Motor neuron (in vitro differentiated cells): ENCODE measurements around the gene C12orf56. TPM values are rescaled to one million over a fixed set of nuclear protein-coding genes. Genes with fewer than 3 reads are reported as not detected.

Experiments
- ATAC-seq, 8 experiments: fragments of 200-7000 bp; cut with Tn5 transposase; replicated peaks in 6 of 8; 2 replicates each; pipeline ENCODE4 v1.8.0; 2021; ENCODE audit warnings: mild to moderate bottlenecking in 8 of 8, moderate library complexity in 8 of 8
- H3K27ac ChIP-seq, 2 donors: fragments of 250-450 bp; sonication (Bioruptor Pico); 2 replicates each; pipeline ENCODE4 v1.9.0; 2021; ENCODE audit warnings: antibody characterized with exemption in 2 of 2, mild to moderate bottlenecking in 2 of 2, moderate library complexity in 1 of 2
- H3K4me1 ChIP-seq, 2 donors: fragments of 250-450 bp; sonication (Bioruptor Pico); replicated peaks in 1 of 2; 2 replicates each; pipeline ENCODE4 v1.6.1; 2021; ENCODE audit warnings: antibody characterized with exemption in 2 of 2, mild to moderate bottlenecking in 2 of 2, moderate library complexity in 1 of 2
- H3K4me3 ChIP-seq, 5 donors: fragments of 250-450 bp; sonication (Bioruptor Pico); 2 replicates each; pipeline ENCODE4 v1.9.0; 2021; ENCODE audit warnings: antibody characterized with exemption in 5 of 5, mild to moderate bottlenecking in 5 of 5, moderate library complexity in 4 of 5
- WGBS, 10 experiments: fragments of 450-650 bp; shearing (Covaris generic); methylation state at CpG; one replicate each; pipeline ENCODE4 v1.0.0; 2022; 5-methylcytosine and 5-hydroxymethylcytosine counted together
- in situ Hi-C, 9 experiments: fragments of 400-800 bp; cut with MboI; loops; one replicate each; pipeline ENCODE4 v1.15.0; 2021; ENCODE audit warnings: low sequenced_read_pairs in 9 of 9, low pct_unique_long_range_greater_than_20kb in 2 of 9; ENCODE audit not compliant: unreplicated experiment in 9 of 9
- total RNA-seq, 8 experiments: library from RNA; unstranded; fragments of 300-600 nt; gene quantifications; 2 replicates each; pipeline versions ENCODE4 v1.2.3 to v1.2.4, GENCODE V29; 2022

Gene C12orf56
- total RNA-seq, 8 experiments from 2014 or later: 0.13 to 0.71 (median 0.32) TPM; not detected in 1

GRCh38 chr12:64284256-64284655, 106.3 kb downstream of the C12orf56 start:
- no peak for ATAC-seq
- no peaks in the 10 kb centered on the region for H3K4me1 ChIP-seq
- H3K4me3 ChIP-seq: no peak overlapping the region
- WGBS, 10 experiments: 76 to 100% (median 91%) methylated on average over 1 to 4 of the region's 4 CpGs; no CpG with 5 or more reads in 1 of the 10 experiments
- in situ Hi-C loops: no loop called here
- H3K27ac ChIP-seq: no peak overlapping the region

- 69 to 100% (median 94%) methylated on average over 1 to 4 of the region's 4 CpGs for WGBS, 10 experiments
- no peak for ATAC-seq
- Histone ChIP-seq H3K4me3 (no peak overlapping the region), H3K4me1 (no peaks in the 10 kb centered on the region), H3K27ac (no peak overlapping the region)
- in situ Hi-C loops: no loop called here
Measured at GRCh38 chr12:64278421-64278820, 112.1 kb downstream of the C12orf56 start.

GRCh38 chr12:64273527-64274403, 116.8 kb downstream of the C12orf56 start:
- ATAC-seq: peak in 5 of 8 experiments; percentile 53 to 99 (median 86)
- in situ Hi-C loops: loop anchor here in 5 of 9 experiments (5.0 to 25.0 kb wide), 2 partner anchors 119 to 436 kb away; partner anchors contain the start of genes SRGAP1 (in 4 of the 5) and C12orf56 (in 1 of the 5)
- WGBS, 10 experiments: 0 to 100% (median 63%) methylated on average over 1 to 6 of the region's 11 CpGs; no CpG with 5 or more reads in 2 of the 10 experiments
- no peaks in the 10 kb centered on the region for H3K4me1 ChIP-seq
- no peak overlapping the region for H3K27ac ChIP-seq
- no peak overlapping the region for H3K4me3 ChIP-seq

GRCh38 chr12:64270411-64270810, 120.1 kb downstream of the C12orf56 start:
- ATAC-seq: no peak
- in situ Hi-C loops: loop anchor here in 5 of 9 experiments (5.0 to 25.0 kb wide), 2 partner anchors 122 to 433 kb away; partner anchors contain the start of genes SRGAP1 (in 4 of the 5) and C12orf56 (in 1 of the 5)
- Histone ChIP-seq H3K27ac (no peak overlapping the region), H3K4me3 (no peak overlapping the region), H3K4me1 (no peaks in the 10 kb centered on the region)
- 80 to 100% (median 80%) methylated on average over 1 of the region's 1 CpG; no CpG with 5 or more reads in 5 of the 10 experiments for WGBS, 10 experiments

- Histone ChIP-seq H3K4me1 (no peaks in the 10 kb centered on the region), H3K4me3 (no peak overlapping the region), H3K27ac (no peak overlapping the region)
- no peak for ATAC-seq
- 40 to 100% (median 79%) methylated on average over 1 to 2 of the region's 2 CpGs; no CpG with 5 or more reads in 4 of the 10 experiments for WGBS, 10 experiments
- in situ Hi-C loops: loop anchor here in 4 of 9 experiments (25.0 kb wide), 1 partner anchor 432 kb away; the partner anchor contains the start of gene SRGAP1 (in 4 of the 4)
Measured at GRCh38 chr12:64269161-64269560, 121.4 kb downstream of the C12orf56 start.

GRCh38 chr12:64268409-64268808, 122.1 kb downstream of the C12orf56 start:
- Histone ChIP-seq H3K27ac (no peak overlapping the region), H3K4me1 (no peaks in the 10 kb centered on the region), H3K4me3 (no peak overlapping the region)
- 0 to 40% (median 0%) methylated on average over 1 to 2 of the region's 2 CpGs; no CpG with 5 or more reads in 2 of the 10 experiments for WGBS, 10 experiments
- in situ Hi-C loops: loop anchor here in 4 of 9 experiments (25.0 kb wide), 1 partner anchor 431 kb away; the partner anchor contains the start of gene SRGAP1 (in 4 of the 4)
- no peak for ATAC-seq

- Histone ChIP-seq H3K4me3 (no peak overlapping the region), H3K27ac (no peak overlapping the region), H3K4me1 (no peaks in the 10 kb centered on the region)
- in situ Hi-C loops: loop anchor here in 4 of 9 experiments (25.0 kb wide), 1 partner anchor 429 kb away; the partner anchor contains the start of gene SRGAP1 (in 4 of the 4)
- WGBS, 10 experiments: 64 to 100% (median 86%) methylated on average over 1 to 2 of the region's 2 CpGs; no CpG with 5 or more reads in 3 of the 10 experiments
- ATAC-seq: no peak
Measured at GRCh38 chr12:64265839-64266238, 124.7 kb downstream of the C12orf56 start.

GRCh38 chr12:64261813-64262212, 128.7 kb downstream of the C12orf56 start:
- no peak overlapping the region for H3K27ac ChIP-seq
- WGBS, 10 experiments: 29 to 100% (median 89%) methylated on average over 1 to 4 of the region's 5 CpGs; no CpG with 5 or more reads in 1 of the 10 experiments
- no peak overlapping the region for H3K4me3 ChIP-seq
- in situ Hi-C loops: loop anchor here in 4 of 9 experiments (25.0 kb wide), 1 partner anchor 425 kb away; the partner anchor contains the start of gene SRGAP1 (in 4 of the 4)
- no peaks in the 10 kb centered on the region for H3K4me1 ChIP-seq
- ATAC-seq: no peak

- 0 to 78% (median 40%) methylated on average over 1 to 3 of the region's 3 CpGs; no CpG with 5 or more reads in 3 of the 10 experiments for WGBS, 10 experiments
- Histone ChIP-seq H3K4me3 (no peak overlapping the region), H3K27ac (no peak overlapping the region), H3K4me1 (no peaks in the 10 kb centered on the region)
- in situ Hi-C loops: loop anchor here in 8 of 9 experiments (10.0 to 25.0 kb wide), 3 partner anchors 414 to 424 kb away; partner anchors contain the start of gene SRGAP1 (in 5 of the 8)
- ATAC-seq: no peak
Measured at GRCh38 chr12:64258576-64258975, 132.0 kb downstream of the C12orf56 start.

- in situ Hi-C loops: loop anchor here in 8 of 9 experiments (10.0 to 25.0 kb wide), 3 partner anchors 411 to 421 kb away; partner anchors contain the start of gene SRGAP1 (in 5 of the 8)
- H3K4me1 ChIP-seq: no peaks in the 10 kb centered on the region
- H3K27ac ChIP-seq: no peak overlapping the region
- 39 to 71% (median 59%) methylated on average over 2 to 4 of the region's 4 CpGs; no CpG with 5 or more reads in 4 of the 10 experiments for WGBS, 10 experiments
- ATAC-seq: peak in 4 of 8 experiments; percentile 21 to 43 (median 24)
- H3K4me3 ChIP-seq: no peak overlapping the region
Measured at GRCh38 chr12:64256166-64256800, 134.3 kb downstream of the C12orf56 start.

- no peaks in the 10 kb centered on the region for H3K4me1 ChIP-seq
- ATAC-seq: no peak
- no peak overlapping the region for H3K4me3 ChIP-seq
- 17 to 87% (median 80%) methylated on average over 1 to 4 of the region's 4 CpGs; no CpG with 5 or more reads in 3 of the 10 experiments for WGBS, 10 experiments
- in situ Hi-C loops: loop anchor here in 8 of 9 experiments (10.0 to 25.0 kb wide), 3 partner anchors 410 to 420 kb away; partner anchors contain the start of gene SRGAP1 (in 5 of the 8)
- H3K27ac ChIP-seq: no peak overlapping the region
Measured at GRCh38 chr12:64255249-64255648, 135.3 kb downstream of the C12orf56 start.

- in situ Hi-C loops: loop anchor here in 8 of 9 experiments (10.0 to 25.0 kb wide), 3 partner anchors 409 to 419 kb away; partner anchors contain the start of gene SRGAP1 (in 5 of the 8)
- ATAC-seq: no peak
- no CpG with 5 or more reads among the region's 1 CpG for WGBS, 10 experiments
- Histone ChIP-seq H3K27ac (no peak overlapping the region), H3K4me1 (no peaks in the 10 kb centered on the region), H3K4me3 (no peak overlapping the region)
Measured at GRCh38 chr12:64253356-64253755, 137.2 kb downstream of the C12orf56 start.
